K562 (cell line): Measurements from ENCODE around the gene PATL2. TPM values are rescaled to one million over a fixed set of nuclear protein-coding genes. Genes with fewer than 3 reads are reported as not detected.

ENCODE experiments used
- ATAC-seq: fragments of 200-7000 bp; cut with Tn5 transposase; 3 replicates; pipeline ENCODE4 v1.9.1; 2020; ENCODE audit warnings: moderate library complexity
- BruUV-seq: library from RNA; stranded (reverse); fragments of 400-500 nt; replicated peaks from 2 replicates; lab custom pipeline; 2021; lab: Mats Ljungman, UMichigan
- CTCF ChIA-PET: fragments of 300-600 bp; formaldehyde crosslinking; extraction: SDS; loops from one replicate; lab custom pipeline; 2021; ENCODE audit warnings: low intra/inter-chr PET ratio; lab: Yijun Ruan, JAX
- POLR2A ChIA-PET: fragments of 300-600, 350-650 bp; sonication (Branson Sonifier 250); formaldehyde crosslinking; extraction: SDS; loops from one replicate; lab custom pipeline; 2021; ENCODE audit warnings: antibody characterized with exemption, inconsistent platforms; lab: Yijun Ruan, JAX
- DNase-seq, 4 experiments: peaks; one replicate each; pipeline versions ENCODE4 v3.0.0 to v3.0.0-alpha.2; 2011 to 2018; ENCODE audit warnings: low spot score in 3 of 4, mixed read lengths in 3 of 4; ENCODE audit errors: extremely low read depth in 1 of 4
- FAIRE-seq: peaks from 2 replicates; lab custom pipeline; 2011; peaks lifted over from hg19 to GRCh38; lab: Jason Lieb, UNC
- H2AFZ ChIP-seq: 2 replicates; pipeline ENCODE4 v1.6.0; 2011; ENCODE audit warnings: low read depth, low read length, control low read depth, inconsistent platforms
- H3K27ac ChIP-seq: fragments of 200-600 bp; 3 replicates; pipeline ENCODE4 v1.8.0; 2011; ENCODE audit warnings: low read depth, mild to moderate bottlenecking, control low read depth, inconsistent platforms, low read length, moderate library complexity, mixed read lengths; ENCODE audit errors: extremely low read depth
- H3K27me3 ChIP-seq, 2 experiments: fragments of 300-600 bp in 1 of 2; 2 replicates in 1 of 2; 3 replicates in 1 of 2; pipeline versions ENCODE4 v1.6.0 to v1.8.0; 2011; ENCODE audit warnings: inconsistent platforms in 2 of 2, low read length in 2 of 2, mild to moderate bottlenecking in 1 of 2, mixed read lengths in 1 of 2, moderate library complexity in 1 of 2; ENCODE audit not compliant: control insufficient read depth in 2 of 2, insufficient read depth in 2 of 2
- H3K36me3 ChIP-seq: fragments of 300-600 bp; 3 replicates; pipeline ENCODE4 v1.8.0; 2011; ENCODE audit warnings: mild to moderate bottlenecking, low read length, inconsistent platforms; ENCODE audit not compliant: control insufficient read depth, insufficient read depth
- H3K4me1 ChIP-seq, 2 experiments: fragments of 200-600 bp in 1 of 2; replicated peaks in 1 of 2; 2 replicates in 1 of 2; 3 replicates in 1 of 2; pipeline versions ENCODE4 v1.5.1 to v1.8.0; 2011; ENCODE audit warnings: inconsistent platforms in 2 of 2, low read length in 2 of 2, mild to moderate bottlenecking in 1 of 2, mixed read lengths in 1 of 2, moderate library complexity in 1 of 2; ENCODE audit not compliant: control insufficient read depth in 2 of 2, insufficient read depth in 2 of 2
- H3K4me2 ChIP-seq: 2 replicates; pipeline ENCODE4 v1.6.1; 2011; ENCODE audit warnings: low read length, control low read depth, inconsistent platforms, mixed read lengths; ENCODE audit not compliant: insufficient read depth
- H3K4me3 ChIP-seq: fragments of 200-600 bp; sonication (generic), shearing (Covaris generic); 2 replicates; pipeline ENCODE4 v1.5.1; 2016; ENCODE audit warnings: control low read depth, inconsistent platforms
- H3K79me2 ChIP-seq: fragments of 200-600 bp; 3 replicates; pipeline ENCODE4 v1.8.0; 2011; ENCODE audit warnings: low read length, inconsistent platforms; ENCODE audit not compliant: control insufficient read depth, insufficient read depth
- H3K9ac ChIP-seq, 2 experiments: 2 replicates each; pipeline versions ENCODE4 v1.6.0 to v1.6.1; 2011; ENCODE audit warnings: low read depth in 2 of 2, low read length in 2 of 2, control low read depth in 1 of 2, inconsistent platforms in 1 of 2, mild to moderate bottlenecking in 1 of 2, mixed read lengths in 1 of 2; ENCODE audit not compliant: insufficient read depth in 1 of 2
- H3K9me1 ChIP-seq: one replicate; pipeline ENCODE4 v1.6.0; 2011; ENCODE audit warnings: inconsistent platforms, mild to moderate bottlenecking, low read length, moderate library complexity; ENCODE audit not compliant: control insufficient read depth, insufficient read depth
- H3K9me3 ChIP-seq: replicated peaks from 2 replicates; pipeline ENCODE4 v1.5.1; 2011; ENCODE audit warnings: low read depth, low read length, inconsistent platforms; ENCODE audit not compliant: control insufficient read depth, insufficient read depth
- H4K20me1 ChIP-seq: replicated peaks from 2 replicates; pipeline ENCODE4 v1.6.1; 2011; ENCODE audit warnings: low read length, inconsistent platforms, mixed read lengths; ENCODE audit not compliant: control insufficient read depth, insufficient read depth
- ATF2 ChIP-seq: sonication (generic); formaldehyde crosslinking; IDR thresholded peaks from 2 replicates; pipeline ENCODE4 v1.8.1; 2022; ENCODE audit warnings: missing genetic modification reagents
- CBX3 ChIP-seq, 2 experiments: IDR thresholded peaks; 1 replicate in 1 of 2; 2 replicates in 1 of 2; pipeline ENCODE4 v1.6.1; 2012; ENCODE audit warnings: inconsistent platforms in 2 of 2, low read length in 2 of 2, borderline replicate concordance in 1 of 2, control low read depth in 1 of 2
- CBX5 ChIP-seq: IDR thresholded peaks from 2 replicates; pipeline ENCODE4 v1.6.1; 2014; ENCODE audit warnings: low read depth, borderline replicate concordance
- GATAD2B ChIP-seq: fragments of 450-650 bp; IDR thresholded peaks from 2 replicates; pipeline ENCODE4 v1.6.1; 2017; ENCODE audit warnings: mild to moderate bottlenecking, borderline replicate concordance
- NR4A1 ChIP-seq, 2 experiments: fragments of 250-450 bp in 1 of 2; fragments of 450-650 bp in 1 of 2; sonication (Bioruptor Pico) in 1 of 2; IDR thresholded peaks; 2 replicates each; pipeline versions ENCODE4 v1.4.0 to v1.6.1; 2016 to 2020; ENCODE audit warnings: mild to moderate bottlenecking in 2 of 2, missing compliant biosample characterization in 1 of 2, missing genetic modification characterization in 1 of 2, moderate library complexity in 1 of 2
- POLR2B ChIP-seq: fragments of 450-650 bp; IDR thresholded peaks from 2 replicates; pipeline ENCODE4 v1.6.1; 2018; ENCODE audit warnings: low read depth; ENCODE audit not compliant: partially characterized antibody
- PURB ChIP-seq: sonication (generic); formaldehyde crosslinking; IDR thresholded peaks from 2 replicates; pipeline ENCODE4 v1.9.0; 2021; ENCODE audit warnings: low read depth, mild to moderate bottlenecking, missing genetic modification reagents
- RBBP5 ChIP-seq: fragments of 200-600 bp; sonication (generic); IDR thresholded peaks from 2 replicates; pipeline ENCODE4 v1.6.1; 2012; ENCODE audit warnings: borderline replicate concordance, mild to moderate bottlenecking, low read length, control low read depth, inconsistent platforms; ENCODE audit not compliant: insufficient read depth, poor library complexity, severe bottlenecking
- SMARCC2 ChIP-seq: fragments of 450-650 bp; IDR thresholded peaks from 2 replicates; pipeline ENCODE4 v1.6.1; 2017; ENCODE audit warnings: antibody characterized with exemption, moderate library complexity, mild to moderate bottlenecking, low read depth
- SOX6 ChIP-seq: fragments of 450-650 bp; IDR thresholded peaks from 2 replicates; pipeline ENCODE4 v1.6.1; 2014; ENCODE audit warnings: mild to moderate bottlenecking
- TFAM ChIP-seq: fragments of 250-450 bp; sonication (Bioruptor Pico); conservative IDR thresholded peaks from 2 replicates; pipeline ENCODE4 v1.5.0; 2021; ENCODE audit warnings: mild to moderate bottlenecking, moderate library complexity
- ZBTB43 ChIP-seq: sonication (generic); formaldehyde crosslinking; IDR thresholded peaks from 2 replicates; pipeline ENCODE4 v1.8.0; 2023; ENCODE audit warnings: mild to moderate bottlenecking, missing genetic modification reagents
- ZNF583 ChIP-seq: fragments of 250-450 bp; sonication (Bioruptor Pico); IDR thresholded peaks from 2 replicates; pipeline ENCODE4 v1.4.0; 2020
- ZNF717 ChIP-seq: fragments of 250-450 bp; sonication (Bioruptor Pico); IDR thresholded peaks from 2 replicates; pipeline ENCODE4 v1.5.0; 2021
- ZNF764 ChIP-seq: fragments of 250-450 bp; sonication (Bioruptor Pico); IDR thresholded peaks from 2 replicates; pipeline ENCODE4 v1.4.0; 2020; ENCODE audit warnings: low read depth, mild to moderate bottlenecking, moderate library complexity
- WGBS: fragments of 100-300 bp; shearing (Covaris generic); methylation state at CpG from one replicate; pipeline ENCODE4 v1.1.6; 2016; ENCODE audit warnings: low coverage, mixed read lengths; ENCODE audit not compliant: insufficient coverage; ENCODE audit errors: missing lambda C conversion rate; 5-methylcytosine and 5-hydroxymethylcytosine counted together
- in situ Hi-C: fragments of 300-500 bp; cut with MboI; formaldehyde crosslinking; loops from 4 replicates; pipeline ENCODE4 v1.15.0; 2018; ENCODE audit warnings: inconsistent platforms, mixed read lengths
- intact Hi-C: fragments of 100-400 bp; cut with micrococcal nuclease; formaldehyde crosslinking; loops from 2 replicates; pipeline ENCODE4 v1.14.2; 2022
- polyA plus RNA-seq, 8 experiments: library from polyadenylated mRNA; depleted of rRNA in 4 of 8; stranded (reverse) in 5 of 8; unstranded in 3 of 8; fragments of >200 nt; fragmentation: Nextera tagmentation in 2 of 8; fragmentation: Illumina TruSeq in 1 of 8; extraction: Ambion mirVana in 2 of 8; extraction: Trizol in 1 of 8; gene quantifications; 2 replicates each; pipeline versions ENCODE4 v1.2.1 to v1.2.3, GENCODE V29; 2011 to 2014; ENCODE audit warnings: inconsistent platforms in 1 of 8, missing spikeins in 1 of 8
- total RNA-seq, 7 experiments: library from RNA; depleted of rRNA in 6 of 7; stranded (reverse); fragments of >200 nt in 6 of 7; fragmentation: Illumina TruSeq in 2 of 7; extraction: Trizol in 2 of 7; gene quantifications; 2 replicates each; pipeline versions ENCODE4 v1.2.1 to v1.2.3, GENCODE V29; 2011 to 2021; ENCODE audit warnings: low replicate concordance in 1 of 7
- TF ChIP-seq, protein P1 (sequence below), 2 experiments: fragments of 150-350 bp in 1 of 2; IDR thresholded peaks; 2 replicates each; pipeline ENCODE4 v1.6.1; 2012 to 2016; ENCODE audit warnings: low read depth in 2 of 2, low read length in 2 of 2, mild to moderate bottlenecking in 1 of 2, moderate library complexity in 1 of 2

PATL2 gene
- total and polyA plus RNA-seq, 9 of the 15 experiments (the other 6 are each of a cell fraction or from before 2014, with no cell fraction given), result 0.42 to 1.1 (median 0.86) TPM

GRCh38 chr15:44656913-44657312, 54.2 kb downstream of the PATL2 start:
- no peak overlapping the region for H2AFZ ChIP-seq
- H4K20me1 ChIP-seq, result no peaks in the 10 kb centered on the region
- in situ Hi-C loops, result no loop called here
- H3K36me3 ChIP-seq, result peaks cover 72% of the 10 kb centered on the region
- H3K9ac ChIP-seq, result no peak overlapping the region
- H3K9me1 ChIP-seq, result no peaks in the 10 kb centered on the region
- no peaks in the 10 kb centered on the region for H3K27me3 ChIP-seq
- 81% methylated on average over 3 of the region's 3 CpGs for WGBS
- peaks cover 0 to 2% of the 10 kb centered on the region in 2 experiments; a peak in 1 of 5 replicates for H3K4me1 ChIP-seq
- intact Hi-C loops, result no loop called here
- no peak overlapping the region for H3K4me3 ChIP-seq
- CTCF ChIA-PET, result no interaction called here
- FAIRE-seq, result no peak
- H3K27ac ChIP-seq, result no peak overlapping the region
- no peak for ATAC-seq
- BruUV-seq, result no TSS peak
- peaks cover 16% of the 10 kb centered on the region for H3K79me2 ChIP-seq
- H3K4me2 ChIP-seq, result no peak overlapping the region
- no peak for DNase-seq
- POLR2A ChIA-PET, result interaction anchor here (0.6 to 2.3 kb wide), 4 partner anchors 25 to 1223 kb away, joined by 3 to 8 read pairs (median 4); partner anchors contain the start of genes B2M and PATL2
- H3K9me3 ChIP-seq, result no peaks in the 10 kb centered on the region
- TF ChIP-seq POLR2B (no peak), ZBTB43 (no peak), CBX3 (IDR thresholded peaks at IDR 0.05; ENCODE audit: borderline replicate concordance in 1 of 2, low read length in 2 of 2) (no peak), CBX5 (no peak), SOX6 (no peak), PURB (no peak), TFAM (no peak), GATAD2B (no peak), ZNF764 (no peak), ZNF583 (CRISPR knock-in tag) (no peak), ZNF717 (no peak), SMARCC2 (no peak), NR4A1 (CRISPR knock-in tag; IDR thresholded peaks at IDR 0.05) (no peak), NR4A1 (tag; IDR thresholded peaks at IDR 0.05) (no peak), ATF2 (no peak), RBBP5 (no peak)
- TF ChIP-seq, protein P1, sequence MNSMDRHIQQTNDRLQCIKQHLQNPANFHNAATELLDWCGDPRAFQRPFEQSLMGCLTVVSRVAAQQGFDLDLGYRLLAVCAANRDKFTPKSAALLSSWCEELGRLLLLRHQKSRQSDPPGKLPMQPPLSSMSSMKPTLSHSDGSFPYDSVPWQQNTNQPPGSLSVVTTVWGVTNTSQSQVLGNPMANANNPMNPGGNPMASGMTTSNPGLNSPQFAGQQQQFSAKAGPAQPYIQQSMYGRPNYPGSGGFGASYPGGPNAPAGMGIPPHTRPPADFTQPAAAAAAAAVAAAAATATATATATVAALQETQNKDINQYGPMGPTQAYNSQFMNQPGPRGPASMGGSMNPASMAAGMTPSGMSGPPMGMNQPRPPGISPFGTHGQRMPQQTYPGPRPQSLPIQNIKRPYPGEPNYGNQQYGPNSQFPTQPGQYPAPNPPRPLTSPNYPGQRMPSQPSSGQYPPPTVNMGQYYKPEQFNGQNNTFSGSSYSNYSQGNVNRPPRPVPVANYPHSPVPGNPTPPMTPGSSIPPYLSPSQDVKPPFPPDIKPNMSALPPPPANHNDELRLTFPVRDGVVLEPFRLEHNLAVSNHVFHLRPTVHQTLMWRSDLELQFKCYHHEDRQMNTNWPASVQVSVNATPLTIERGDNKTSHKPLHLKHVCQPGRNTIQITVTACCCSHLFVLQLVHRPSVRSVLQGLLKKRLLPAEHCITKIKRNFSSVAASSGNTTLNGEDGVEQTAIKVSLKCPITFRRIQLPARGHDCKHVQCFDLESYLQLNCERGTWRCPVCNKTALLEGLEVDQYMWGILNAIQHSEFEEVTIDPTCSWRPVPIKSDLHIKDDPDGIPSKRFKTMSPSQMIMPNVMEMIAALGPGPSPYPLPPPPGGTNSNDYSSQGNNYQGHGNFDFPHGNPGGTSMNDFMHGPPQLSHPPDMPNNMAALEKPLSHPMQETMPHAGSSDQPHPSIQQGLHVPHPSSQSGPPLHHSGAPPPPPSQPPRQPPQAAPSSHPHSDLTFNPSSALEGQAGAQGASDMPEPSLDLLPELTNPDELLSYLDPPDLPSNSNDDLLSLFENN (IDR thresholded peaks at IDR 0.05; ENCODE audit: low read depth in 2 of 2, low read length in 2 of 2), result no peak
